ENCODE measurements around the gene IL37.
"Not testable (repeated sequence)": the region's sequence is repeated elsewhere in the genome, so short reads cannot be mapped to it uniquely, and the experiment has no call there.

IL37 gene

GRCh38 chr2:112891385-112891831, 19.6 kb upstream of the IL37 start:
- no peak for DNase-seq

DNA sequence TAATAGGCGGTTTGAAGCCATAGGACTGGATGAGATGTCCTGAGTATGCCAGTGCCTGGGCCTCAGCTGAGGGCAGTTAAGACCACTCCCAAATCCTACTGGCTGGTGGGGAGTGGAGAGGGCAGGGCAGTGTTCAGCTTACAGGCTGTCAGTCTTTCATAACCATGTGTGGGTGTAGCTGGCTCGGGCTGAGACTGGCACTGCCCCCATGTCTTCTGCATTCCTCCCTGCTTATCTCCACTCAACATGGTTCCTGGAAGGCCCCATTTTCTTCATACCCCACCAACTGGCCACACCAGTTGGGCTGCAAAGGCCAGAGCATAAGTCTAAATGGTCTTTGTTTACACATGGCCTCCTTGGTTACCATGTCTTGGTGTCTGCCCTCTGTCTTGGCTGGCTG, 17.2 kb upstream of the IL37 start:
- no peak for DNase-seq

GRCh38 chr2:112896909-112897623, 13.9 kb upstream of the IL37 start:
- no peak for DNase-seq

GRCh38 chr2:112897624-112897978, 13.4 kb upstream of the IL37 start:
- DNase-seq = no peak

GRCh38 chr2:112901431-112902065, 9.4 kb upstream of the IL37 start:
- DNase-seq = not testable (repeated sequence)

DNA sequence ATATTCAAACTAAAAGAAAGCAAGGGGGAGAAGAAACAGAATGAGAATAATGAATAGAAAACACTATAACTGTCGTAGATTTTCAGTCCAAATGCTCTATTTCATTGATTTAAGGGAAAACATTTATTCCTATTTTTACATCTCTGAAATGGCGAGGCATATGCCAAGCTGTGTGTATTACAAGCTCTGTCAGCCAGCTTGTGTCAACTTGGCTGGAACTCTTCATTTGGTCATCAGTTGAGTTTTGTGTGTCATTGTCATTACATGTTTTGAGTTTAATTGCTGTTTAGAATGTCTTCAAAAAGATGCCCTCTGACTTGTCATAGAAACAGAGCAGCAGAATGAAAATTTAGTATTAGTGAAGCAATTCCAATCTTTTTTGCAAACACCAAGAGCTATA, 8.1 kb upstream of the IL37 start:
- DNase-seq = no peak

GRCh38 chr2:112904883-112905282, 6.1 kb upstream of the IL37 start:
- no peak for DNase-seq

DNA sequence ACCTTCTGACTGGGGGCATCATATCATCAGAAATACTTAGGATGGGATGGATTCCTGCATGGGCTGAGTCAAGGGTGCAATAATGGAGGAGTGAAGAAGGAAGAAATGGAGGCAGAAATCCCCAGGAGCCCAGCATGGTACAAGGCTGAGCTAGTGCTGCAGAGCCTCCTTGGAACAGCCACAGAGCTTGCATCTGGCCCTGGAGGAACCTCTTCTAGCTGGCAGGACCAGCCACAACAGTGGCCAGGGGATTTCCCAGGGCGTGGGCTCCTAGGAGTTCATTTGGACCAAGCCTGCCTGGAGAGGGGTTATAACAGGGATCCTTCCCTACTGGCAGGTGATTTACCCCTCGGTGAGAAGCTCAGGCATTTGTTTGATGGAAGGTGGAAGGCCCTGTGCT, 4.7 kb upstream of the IL37 start:
- DNase-seq = no peak

DNA sequence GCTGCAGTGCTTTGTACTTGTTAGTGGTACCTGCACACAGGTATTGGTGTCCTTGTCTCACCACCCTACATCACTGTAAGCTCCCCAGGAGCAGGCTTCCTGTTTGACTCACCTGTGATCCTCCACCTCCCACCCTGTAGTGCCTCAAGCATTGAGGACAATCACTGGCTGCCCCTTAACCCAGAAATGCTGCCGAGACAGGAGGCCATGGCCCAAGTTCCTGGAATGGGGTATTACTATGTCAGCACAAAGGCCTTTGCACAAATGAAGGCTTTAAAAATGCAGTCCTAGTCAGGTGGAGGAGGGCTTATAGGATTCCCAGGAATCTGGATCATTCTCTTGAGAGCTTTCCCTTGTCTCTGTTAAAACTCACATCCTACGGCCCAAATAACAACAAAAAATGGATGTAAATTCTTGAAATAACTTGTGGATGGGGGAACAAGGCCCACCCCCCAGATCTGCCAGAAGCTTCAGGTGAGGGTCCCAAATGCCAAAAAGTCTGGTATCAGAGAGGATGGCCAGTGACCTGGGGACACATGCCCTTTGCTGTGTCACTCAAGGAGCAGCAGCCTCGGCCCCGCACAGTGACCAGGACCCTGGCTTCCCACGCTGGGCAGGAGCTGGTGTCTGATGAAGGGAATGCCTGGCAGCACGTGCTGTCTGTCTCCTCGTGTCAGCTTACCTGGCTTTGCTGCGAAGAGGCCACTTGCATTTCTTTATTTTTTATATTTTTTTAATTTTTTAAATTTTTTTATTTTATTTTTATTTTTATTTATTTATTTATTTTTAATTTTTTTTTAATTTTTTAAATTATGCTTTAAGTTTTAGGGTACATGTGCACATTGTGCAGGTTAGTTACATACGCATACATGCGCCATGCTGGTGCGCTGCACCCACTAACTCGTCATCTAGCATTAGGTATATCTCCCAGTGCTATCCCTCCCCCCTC, 3.7 kb upstream of the IL37 start:
- DNase-seq = no peak

DNA sequence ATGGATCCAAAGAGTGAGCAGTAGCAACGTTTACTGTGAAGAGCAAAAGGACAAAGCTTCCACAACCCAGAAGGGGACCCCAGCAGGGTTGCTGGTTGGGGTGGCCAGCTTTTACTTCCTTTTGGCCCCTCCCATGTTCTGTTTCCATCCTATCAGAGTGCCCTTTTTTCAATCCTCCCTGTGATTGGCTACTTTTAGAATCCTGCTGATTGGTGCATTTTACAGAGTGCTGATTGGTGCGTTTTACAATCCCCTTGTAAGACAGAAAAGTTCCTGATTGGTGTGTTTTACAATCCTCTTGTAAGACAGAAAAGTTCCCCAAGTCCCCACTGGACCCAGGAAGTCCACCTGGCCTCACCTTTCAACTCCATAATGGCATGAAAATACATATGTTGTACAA, 2.4 kb upstream of the IL37 start:
- DNase-seq = not testable (repeated sequence)

DNA sequence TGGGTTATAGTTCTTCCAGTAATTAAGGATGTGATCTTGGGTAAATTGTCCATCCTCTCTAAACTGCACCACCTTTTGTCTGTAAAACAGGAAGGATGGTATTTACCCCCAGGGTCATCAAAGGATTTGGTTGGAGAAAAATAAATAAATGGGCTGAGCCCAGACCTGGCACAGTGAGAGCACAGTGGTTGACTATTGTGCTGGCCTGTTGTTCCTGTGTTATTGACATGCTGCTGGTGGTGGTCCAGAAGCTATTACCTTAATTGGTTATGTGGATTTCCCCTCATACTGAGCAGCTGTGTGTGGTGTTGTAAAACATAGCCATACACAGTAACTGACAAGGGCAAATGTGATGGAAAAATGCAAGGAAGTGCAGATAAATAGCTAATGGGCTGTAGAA, 746 bp upstream of the IL37 start:
- peak; percentile 4 for DNase-seq

DNA sequence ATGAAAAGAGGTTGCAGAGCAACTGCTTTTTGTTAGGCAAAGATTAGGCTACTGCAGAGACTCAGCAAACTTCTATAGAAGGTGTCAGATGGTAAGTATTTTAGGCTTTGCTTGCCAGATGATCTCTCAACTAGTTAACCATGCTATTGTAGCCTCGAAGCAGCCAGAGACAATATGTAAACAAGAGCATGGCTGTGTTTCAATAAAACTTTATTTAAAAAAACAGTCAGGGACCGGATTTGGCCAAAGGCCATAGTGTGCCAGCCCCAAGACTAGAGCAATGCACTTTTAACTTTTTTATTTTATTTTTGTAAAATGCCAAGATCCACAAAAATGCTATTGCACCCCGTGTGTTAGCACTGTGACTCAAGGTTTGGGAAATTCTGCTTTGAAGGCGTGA, 1.4 kb downstream of the IL37 start:
- no peak for DNase-seq

- no peak for DNase-seq
These were observed 4.6 kb downstream of the IL37 start for GRCh38 chr2:112915300-112916144.

DNA sequence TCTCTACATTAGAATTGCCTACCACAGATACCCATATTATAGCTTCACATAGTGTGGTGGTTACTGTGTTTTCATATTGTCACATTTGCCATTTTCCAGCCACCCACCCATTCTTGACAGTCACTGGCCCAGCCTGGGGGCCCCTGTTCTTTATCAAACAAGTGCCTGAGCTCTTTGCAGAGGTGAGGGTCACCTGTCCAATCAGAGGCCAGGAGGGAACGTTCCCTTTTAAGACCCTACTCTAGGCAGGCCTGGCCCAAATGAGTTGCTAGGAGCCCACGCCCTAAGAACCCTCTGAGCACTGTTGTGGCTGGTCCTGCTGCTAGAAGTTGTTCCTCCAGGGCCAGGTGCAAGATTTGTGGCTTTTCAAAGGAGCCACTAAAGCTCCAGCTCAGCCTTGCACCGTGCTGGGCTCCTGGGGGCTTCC, 5.2 kb downstream of the IL37 start:
- DNase-seq = no peak

- no peak for DNase-seq
These were observed 5.8 kb downstream of the IL37 start for GRCh38 chr2:112916625-112917247.

DNA sequence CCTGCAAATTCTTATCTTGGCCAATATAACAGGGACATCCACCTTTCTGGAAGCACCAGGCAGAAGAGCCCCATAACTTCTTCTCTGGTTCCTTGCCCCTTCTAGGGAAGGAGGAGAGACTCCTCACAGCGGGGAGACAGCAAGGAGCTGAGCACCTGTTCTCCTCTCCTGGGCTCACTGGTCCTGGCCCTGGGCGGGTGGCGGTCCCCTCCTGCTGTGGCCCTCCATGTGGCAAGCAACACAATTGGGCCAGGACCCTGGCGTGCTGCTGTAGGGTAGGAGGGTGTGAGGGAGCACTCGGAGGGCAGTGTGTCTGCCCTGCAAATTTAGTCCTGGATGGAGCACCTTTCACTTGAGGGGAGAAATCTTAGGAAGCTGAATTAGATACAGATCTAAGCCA, 6.9 kb downstream of the IL37 start:
- DNase-seq = no peak

DNA sequence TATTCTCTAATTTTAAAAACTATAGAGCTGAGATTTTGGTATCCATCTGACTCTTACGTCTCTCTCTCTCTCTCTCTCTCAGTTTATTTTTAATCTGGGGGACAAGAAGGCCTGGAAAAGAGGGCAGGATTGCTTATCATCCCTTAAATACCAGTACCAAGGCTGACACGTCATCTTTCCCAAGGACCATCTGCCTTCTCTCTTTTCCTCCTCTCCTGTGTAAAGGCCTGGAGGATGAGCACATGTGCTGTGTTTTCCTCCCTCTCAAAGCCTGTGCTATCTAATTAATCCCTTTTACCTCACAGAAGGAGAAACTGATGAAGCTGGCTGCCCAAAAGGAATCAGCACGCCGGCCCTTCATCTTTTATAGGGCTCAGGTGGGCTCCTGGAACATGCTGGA, 7.3 kb downstream of the IL37 start:
- DNase-seq = no peak

DNA sequence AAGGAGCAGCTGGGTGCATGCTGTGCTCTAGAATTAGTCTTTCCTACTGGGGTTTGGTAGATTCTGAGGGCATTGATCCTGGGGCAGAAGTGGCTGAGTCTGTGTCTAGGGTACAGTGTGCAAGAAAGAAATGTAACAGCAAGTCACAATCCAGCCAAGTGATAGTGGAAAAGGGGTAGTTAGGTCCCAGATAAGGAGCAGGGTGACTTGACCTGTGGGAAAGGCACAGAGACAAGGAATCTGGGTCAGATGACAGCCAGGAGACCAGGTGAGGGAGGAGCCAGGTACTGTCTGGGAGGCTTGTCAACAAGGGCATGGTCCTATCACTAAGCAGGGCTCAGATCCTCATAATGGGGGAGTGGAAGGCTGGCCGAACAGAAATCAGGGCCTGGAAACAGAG, 8.1 kb downstream of the IL37 start:
- DNase-seq = no peak

DNA sequence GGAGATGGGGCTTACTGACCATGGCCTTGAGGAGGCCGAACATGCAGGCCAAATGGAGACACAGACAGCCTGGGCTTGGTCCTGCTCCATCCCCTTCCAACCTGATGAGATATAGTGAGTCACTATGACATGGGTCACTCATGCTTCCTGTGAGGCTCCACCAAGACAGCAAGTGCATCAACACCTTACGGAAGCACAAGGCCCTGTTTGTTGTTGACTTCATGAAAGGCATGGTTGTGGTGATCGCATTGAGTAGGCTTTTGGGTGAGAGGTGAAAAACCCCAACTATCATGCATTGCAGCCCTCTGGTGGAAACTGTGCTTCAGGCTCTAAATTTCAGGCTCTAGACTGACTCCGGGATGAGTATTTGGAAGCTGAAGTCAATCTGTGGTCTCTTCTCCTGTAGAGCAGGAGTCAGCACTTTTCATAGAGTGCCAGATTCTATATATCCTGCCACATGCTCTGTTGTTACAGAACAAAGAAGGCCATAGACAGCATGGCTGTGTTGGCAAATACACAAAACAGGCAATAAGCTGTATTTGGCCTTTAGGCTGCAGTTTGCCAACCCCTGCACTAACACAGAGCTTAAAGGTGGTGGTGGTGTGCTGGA, 10.1 kb downstream of the IL37 start:
- no peak for DNase-seq

DNA sequence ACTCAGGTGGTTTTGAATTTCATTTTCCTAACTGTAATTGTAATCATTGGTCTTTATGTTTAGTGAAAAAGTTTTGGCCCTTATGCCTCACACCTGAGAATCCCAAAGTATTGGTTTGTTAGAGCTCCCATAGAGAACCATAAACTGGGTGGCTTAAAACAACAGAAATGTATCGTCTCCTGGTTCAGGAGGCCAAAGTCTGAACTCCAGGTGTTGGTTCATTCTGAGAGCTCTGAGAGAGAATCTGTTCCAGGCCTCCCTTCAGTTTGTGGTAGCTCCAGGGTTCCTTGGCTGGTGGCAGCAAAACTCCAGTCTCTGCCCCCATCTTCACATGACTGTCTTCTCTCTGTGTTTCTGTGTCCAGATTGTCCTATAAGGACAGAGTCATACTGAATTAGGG, 11.0 kb downstream of the IL37 start:
- no peak for DNase-seq

DNA sequence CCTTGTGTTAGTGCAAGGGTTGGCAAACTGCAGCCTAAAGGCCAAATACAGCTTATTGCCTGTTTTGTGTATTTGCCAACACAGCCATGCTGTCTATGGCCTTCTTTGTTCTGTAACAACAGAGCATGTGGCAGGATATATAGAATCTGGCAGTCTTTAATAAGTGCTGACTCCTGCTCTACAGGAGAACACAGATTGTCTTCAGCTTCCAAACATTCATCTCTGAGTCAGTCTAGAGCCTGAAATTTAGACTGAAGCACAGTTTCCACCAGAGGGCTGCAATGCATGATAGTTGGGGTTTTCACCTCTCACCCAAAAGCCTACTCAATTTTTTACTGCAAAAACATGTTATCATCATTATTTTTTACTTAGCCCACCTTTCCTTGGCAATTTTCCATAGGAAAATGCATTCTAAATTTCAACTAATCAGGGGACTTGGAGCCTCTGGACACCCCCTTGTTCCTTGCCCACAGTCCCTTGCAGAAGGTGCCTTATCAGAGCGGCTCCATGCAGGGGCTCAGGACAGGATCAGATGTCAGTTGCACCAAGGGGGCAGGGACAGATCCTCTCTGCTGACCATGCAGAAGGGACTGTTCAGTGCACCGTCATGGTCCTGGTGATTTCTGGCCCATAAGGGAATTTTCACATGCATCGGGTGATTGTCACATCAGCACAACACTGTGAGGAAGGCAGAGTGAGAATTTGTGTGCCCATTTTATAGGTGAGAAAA, 12.4 kb downstream of the IL37 start:
- DNase-seq = no peak
